ENCODE measurements around the gene NCOR2. TPM values are rescaled to one million over a fixed set of nuclear protein-coding genes. Genes with fewer than 3 reads are reported as not detected.

NCOR2 gene
- total RNA-seq, 1 experiment from 2014 or later: 52.2 TPM

DNA sequence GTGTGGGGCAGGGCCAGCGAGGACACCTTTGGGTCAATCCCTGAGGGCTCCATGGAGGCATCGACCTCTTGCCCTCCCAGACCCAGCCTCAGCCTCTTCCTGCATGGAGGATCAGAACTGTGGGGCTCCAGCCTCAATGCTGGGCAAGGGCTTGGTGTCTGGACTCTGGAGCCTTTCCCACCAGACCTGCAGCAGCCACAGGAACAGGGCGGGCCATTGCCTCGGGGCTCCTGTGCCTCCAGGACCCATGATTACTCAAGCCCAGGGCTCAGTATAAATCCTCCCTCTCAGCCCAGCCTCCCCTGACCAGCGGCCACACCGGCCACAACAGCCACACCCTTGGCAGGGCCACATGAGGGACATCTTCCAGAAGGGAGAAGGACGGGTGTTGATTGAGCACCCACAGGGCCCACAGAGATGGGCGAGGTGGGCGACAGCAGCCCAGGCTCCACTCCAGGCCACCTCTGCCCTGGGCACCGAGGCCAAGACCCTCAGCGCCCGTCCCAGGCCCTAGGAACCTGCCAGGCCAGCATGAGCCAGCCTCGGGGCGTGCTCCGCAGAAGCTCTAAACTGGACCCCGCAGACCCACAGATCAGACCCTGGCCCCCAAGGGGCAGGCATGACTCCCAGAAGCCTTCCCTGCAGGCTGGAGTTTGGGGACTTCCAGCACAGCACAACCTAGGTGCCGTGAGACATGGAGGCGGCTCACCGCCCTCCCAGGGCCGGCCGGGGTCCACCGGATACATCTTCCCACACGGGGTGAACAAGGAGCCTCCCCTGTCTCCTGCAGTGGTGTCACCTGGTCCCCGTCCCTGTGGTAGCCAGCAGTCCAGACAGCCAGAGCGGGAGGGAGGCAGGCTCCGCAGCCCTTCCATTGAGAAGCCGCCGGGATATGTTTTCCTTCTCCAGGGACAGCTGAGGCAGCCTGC lies 25.1 kb downstream of the NCOR2 start:
- Histone ChIP-seq H3K4me1 (peaks cover 26% of the 10 kb centered on the region), H3K27me3 (no peaks in the 10 kb centered on the region), H3K9me3 (replicated peaks) (no peaks in the 10 kb centered on the region), H3K4me3 (no peak overlapping the region), H3K27ac (no peak overlapping the region), H3K36me3 (no peaks in the 10 kb centered on the region)
- no peak for DNase-seq

GRCh38 chr12:124541322-124541721 lies 26.1 kb downstream of the NCOR2 start:
- H3K36me3 ChIP-seq: no peaks in the 10 kb centered on the region
- H3K9me3 ChIP-seq (replicated peaks): no peaks in the 10 kb centered on the region
- H3K27ac ChIP-seq: no peak overlapping the region
- no peaks in the 10 kb centered on the region for H3K27me3 ChIP-seq
- H3K4me1 ChIP-seq: peaks cover 26% of the 10 kb centered on the region
- H3K4me3 ChIP-seq: no peak overlapping the region
- DNase-seq: no peak

DNA sequence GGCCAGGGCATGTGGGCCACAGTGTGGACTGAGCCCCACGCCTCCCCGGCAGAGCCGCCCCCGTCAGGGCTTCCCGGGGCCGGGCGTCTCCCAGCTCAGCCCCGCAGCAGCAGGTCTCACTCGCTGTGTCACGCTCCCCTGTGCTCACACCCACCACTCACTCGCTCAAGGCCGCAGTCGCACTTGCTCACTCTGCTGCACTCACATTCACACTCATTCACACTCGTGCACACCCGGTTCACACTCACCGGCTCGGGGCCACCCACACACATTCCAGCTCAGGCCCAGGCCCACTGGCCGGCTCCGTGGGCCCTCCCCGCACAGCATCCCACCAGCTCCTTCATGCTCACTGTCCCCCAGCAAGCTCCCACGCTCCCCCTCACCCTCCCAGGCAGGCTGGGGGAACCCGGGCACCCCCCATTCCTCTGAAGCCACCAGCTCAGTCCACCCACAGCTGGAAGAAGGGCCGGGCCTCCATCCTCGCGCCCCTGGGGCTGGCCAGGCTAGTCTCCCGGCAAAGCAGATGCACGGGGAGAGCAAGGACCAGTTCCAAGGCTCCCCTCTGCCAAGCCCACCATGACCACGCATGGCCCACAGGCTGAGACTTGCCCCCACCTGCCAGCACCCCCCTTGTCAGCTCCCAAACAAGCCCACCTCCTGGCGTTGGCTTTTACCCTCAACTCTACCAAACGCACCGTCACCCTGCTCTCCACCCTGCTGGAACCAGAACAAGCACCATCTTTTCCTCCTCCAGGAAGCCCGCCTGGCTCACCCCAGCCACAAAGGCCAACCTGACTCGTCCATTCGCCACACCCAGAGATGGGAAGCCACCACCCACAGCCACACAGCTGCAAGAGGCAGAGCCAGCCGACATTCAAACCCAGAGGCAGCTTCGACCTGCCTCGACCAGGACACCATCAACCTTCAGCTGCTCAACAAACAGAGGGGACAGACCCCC lies 28.0 kb downstream of the NCOR2 start:
- Histone ChIP-seq H3K27me3 (no peaks in the 10 kb centered on the region), H3K27ac (no peak overlapping the region), H3K9me3 (replicated peaks) (no peaks in the 10 kb centered on the region), H3K4me3 (no peak overlapping the region), H3K4me1 (peaks cover 15% of the 10 kb centered on the region), H3K36me3 (peaks cover 3% of the 10 kb centered on the region; the same call in 1 of the 2 replicates)
- DNase-seq: no peak

GRCh38 chr12:124538194-124539082 lies 29.0 kb downstream of the NCOR2 start:
- Histone ChIP-seq H3K4me3 (no peak overlapping the region), H3K4me1 (peaks cover 9% of the 10 kb centered on the region), H3K9me3 (replicated peaks) (no peaks in the 10 kb centered on the region), H3K27ac (no peak overlapping the region), H3K27me3 (no peaks in the 10 kb centered on the region), H3K36me3 (peaks cover 3% of the 10 kb centered on the region)
- no peak for DNase-seq

DNA sequence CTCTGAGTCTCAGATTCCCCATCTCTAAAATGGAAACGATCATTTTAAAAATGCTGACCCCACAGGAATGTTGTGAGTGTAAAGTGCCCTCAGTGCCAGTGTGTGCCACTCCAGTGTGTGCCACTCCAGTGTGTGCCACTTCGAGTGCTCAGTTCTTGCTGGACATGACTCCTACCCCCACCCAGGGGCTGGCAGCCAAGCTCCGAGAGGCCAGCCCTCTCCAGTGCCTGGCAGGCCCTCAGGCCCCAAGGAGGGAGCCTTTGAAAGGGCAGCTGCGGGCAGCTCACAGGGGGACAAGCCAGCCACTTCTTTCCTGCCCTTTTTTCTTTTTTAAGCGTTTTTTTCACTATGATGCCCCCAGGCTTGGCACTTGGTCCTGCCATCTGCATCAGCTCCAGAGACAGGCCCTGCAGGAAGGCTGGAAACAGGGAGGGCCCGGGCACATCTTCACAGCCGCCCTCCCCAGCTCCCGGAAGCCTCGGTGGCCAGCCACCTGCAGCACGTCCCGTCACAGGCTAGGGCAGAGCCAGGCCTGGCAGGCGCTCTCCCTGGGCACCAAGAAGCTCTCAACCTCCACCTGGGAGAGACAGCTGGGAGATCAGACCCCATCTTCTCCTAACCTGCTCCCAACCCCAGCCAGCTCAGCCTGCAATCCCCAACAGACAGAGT lies 29.8 kb downstream of the NCOR2 start:
- H3K36me3 ChIP-seq: peaks cover 3% of the 10 kb centered on the region

DNA sequence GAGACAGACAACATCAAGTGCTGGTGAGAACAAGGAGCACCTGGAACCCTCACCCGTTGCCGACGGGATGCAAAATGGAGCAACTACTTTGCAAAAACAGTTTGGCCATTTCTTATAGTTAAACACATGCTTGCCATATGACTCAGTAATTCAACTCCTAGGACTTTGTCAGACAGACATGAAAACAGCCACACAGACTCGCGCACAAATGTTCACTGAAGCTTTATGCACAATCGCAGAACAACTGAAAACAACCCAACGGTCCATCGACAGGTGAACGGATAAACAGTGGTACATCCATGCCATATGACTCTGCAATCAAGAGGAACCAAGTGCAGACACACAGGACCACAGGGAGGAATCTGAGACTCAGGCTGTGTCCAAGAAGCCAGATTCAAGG lies 30.8 kb downstream of the NCOR2 start:
- no peak for DNase-seq
- Histone ChIP-seq H3K4me1 (peaks cover 11% of the 10 kb centered on the region; the same call in 1 of the 2 replicates), H3K36me3 (peaks cover 3% of the 10 kb centered on the region), H3K27ac (no peak overlapping the region), H3K9me3 (replicated peaks) (no peaks in the 10 kb centered on the region), H3K4me3 (no peak overlapping the region), H3K27me3 (no peaks in the 10 kb centered on the region)

More for the DNA sequence above, 29.8 kb downstream of the NCOR2 start:
- H3K4me1 ChIP-seq: peaks cover 9% of the 10 kb centered on the region
- no peak for DNase-seq
- no peaks in the 10 kb centered on the region for H3K9me3 ChIP-seq (replicated peaks)
- no peaks in the 10 kb centered on the region for H3K27me3 ChIP-seq
- H3K4me3 ChIP-seq: no peak overlapping the region
- H3K27ac ChIP-seq: no peak overlapping the region

DNA sequence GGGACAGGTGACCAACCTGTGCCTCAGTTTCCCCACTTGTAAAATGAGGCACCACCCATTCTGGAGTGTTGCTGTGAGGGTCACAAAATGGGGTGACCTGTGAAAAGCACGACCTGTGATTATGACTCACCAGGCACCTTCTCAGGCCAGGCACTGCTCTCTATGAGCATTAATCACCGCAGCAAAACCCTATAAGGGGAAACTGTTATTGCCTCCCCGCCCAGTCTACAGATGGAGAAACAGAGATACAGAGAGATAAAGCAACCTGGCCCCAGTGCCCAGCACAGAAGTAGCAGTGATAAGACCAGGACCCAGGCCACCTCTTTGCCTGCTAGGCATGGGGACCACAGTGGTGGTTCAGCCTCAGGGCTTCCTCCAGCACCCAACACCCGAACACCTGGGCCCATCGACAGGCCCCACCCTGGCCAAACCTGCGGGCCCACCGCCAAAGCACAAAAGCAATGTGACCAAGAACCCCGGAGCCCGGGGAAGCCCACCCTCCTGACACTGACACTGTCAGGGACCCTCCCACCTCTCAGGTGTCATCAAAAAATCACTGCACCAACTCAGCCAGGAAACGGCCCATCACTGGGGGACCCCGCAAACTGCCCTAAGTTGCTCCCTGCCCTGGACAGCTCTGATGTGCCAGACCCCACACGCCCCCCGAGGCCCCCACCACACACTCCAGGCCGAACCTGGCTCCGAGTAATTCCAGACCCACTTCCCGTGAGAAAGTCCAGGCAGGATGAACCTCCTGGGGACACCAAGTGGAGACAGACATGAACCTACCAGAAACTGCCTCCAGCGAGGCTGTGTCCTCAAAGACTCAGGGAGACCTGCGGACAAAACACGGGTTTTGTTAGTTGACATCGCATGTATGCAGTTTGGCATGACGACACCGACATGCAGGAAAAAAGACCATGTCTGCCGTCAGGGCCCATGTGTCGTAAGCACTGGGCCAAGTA lies 32.4 kb downstream of the NCOR2 start:
- no peak for DNase-seq
- H3K4me1 ChIP-seq: peaks cover 25% of the 10 kb centered on the region
- no peak overlapping the region for H3K4me3 ChIP-seq
- no peak overlapping the region for H3K27ac ChIP-seq
- no peaks in the 10 kb centered on the region for H3K9me3 ChIP-seq (replicated peaks)
- peaks cover 3% of the 10 kb centered on the region for H3K36me3 ChIP-seq
- no peaks in the 10 kb centered on the region for H3K27me3 ChIP-seq

GRCh38 chr12:124533456-124533855 lies 34.0 kb downstream of the NCOR2 start:
- Histone ChIP-seq H3K36me3 (peaks cover 3% of the 10 kb centered on the region), H3K27me3 (no peaks in the 10 kb centered on the region), H3K9me3 (replicated peaks) (no peaks in the 10 kb centered on the region), H3K27ac (no peak overlapping the region), H3K4me3 (no peak overlapping the region), H3K4me1 (peaks cover 32% of the 10 kb centered on the region)
- DNase-seq: no peak

GRCh38 chr12:124532967-124533366 lies 34.4 kb downstream of the NCOR2 start:
- no peak for DNase-seq
- no peaks in the 10 kb centered on the region for H3K9me3 ChIP-seq (replicated peaks)
- no peak overlapping the region for H3K4me3 ChIP-seq
- peaks cover 3% of the 10 kb centered on the region for H3K36me3 ChIP-seq
- no peaks in the 10 kb centered on the region for H3K27me3 ChIP-seq
- H3K4me1 ChIP-seq: peaks cover 37% of the 10 kb centered on the region
- H3K27ac ChIP-seq: no peak overlapping the region

DNA sequence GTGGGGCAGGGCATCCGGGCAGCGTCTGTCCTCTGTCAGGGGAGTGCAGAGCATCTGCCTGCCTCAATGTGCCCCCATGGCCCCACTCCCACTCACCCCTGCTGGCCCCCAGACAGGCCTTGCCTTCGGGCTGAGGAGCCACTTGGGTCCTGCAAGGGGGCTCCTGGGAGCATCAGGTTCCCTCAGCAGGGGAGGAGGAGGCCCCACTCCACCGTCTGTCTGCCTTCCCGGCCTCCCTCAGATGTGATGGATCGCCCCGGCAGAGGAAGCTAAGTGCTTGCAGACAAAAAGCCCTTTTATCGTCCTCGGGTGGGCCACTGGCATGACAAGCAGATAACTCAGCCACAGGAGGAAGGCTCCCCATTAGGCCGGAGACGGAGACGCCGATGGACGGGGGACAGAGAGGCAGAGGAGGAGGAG lies 35.1 kb downstream of the NCOR2 start:
- Histone ChIP-seq H3K36me3 (peaks cover 3% of the 10 kb centered on the region), H3K27ac (no peak overlapping the region), H3K4me3 (no peak overlapping the region), H3K27me3 (no peaks in the 10 kb centered on the region), H3K9me3 (replicated peaks) (no peaks in the 10 kb centered on the region), H3K4me1 (peaks cover 43% of the 10 kb centered on the region)
- DNase-seq: peak in 1 of 2 experiments; percentile 57

DNA sequence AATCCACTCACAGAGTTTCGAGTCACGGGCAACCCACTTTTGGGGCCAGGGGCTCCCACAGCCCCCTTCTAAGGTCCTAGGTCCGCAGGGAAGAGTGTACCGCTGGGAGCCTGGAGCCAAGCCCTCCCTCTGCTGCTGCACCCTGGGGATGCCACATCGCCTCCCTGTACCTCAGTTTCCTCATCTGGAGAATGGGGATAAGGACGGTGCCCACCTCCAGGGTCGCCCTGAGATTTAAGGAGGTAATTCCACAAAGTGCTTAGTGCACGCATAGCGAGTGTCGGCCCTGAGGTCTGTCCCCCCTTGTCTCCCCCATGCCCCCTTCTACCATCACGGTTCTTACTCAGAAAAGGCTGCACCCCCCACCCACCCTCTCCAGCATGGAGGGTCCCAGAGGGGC lies 35.5 kb downstream of the NCOR2 start:
- Histone ChIP-seq H3K4me1 (peaks cover 45% of the 10 kb centered on the region), H3K4me3 (no peak overlapping the region), H3K36me3 (peaks cover 3% of the 10 kb centered on the region), H3K27ac (no peak overlapping the region), H3K9me3 (replicated peaks) (no peaks in the 10 kb centered on the region), H3K27me3 (no peaks in the 10 kb centered on the region)
- DNase-seq: no peak

- DNase-seq: peak; percentile 66 to 70
- Histone ChIP-seq H3K4me1 (peaks cover 49% of the 10 kb centered on the region), H3K27ac (peak overlapping the region; percentile 51; the same call in 1 of the 2 replicates), H3K36me3 (peaks cover 3% of the 10 kb centered on the region), H3K27me3 (no peaks in the 10 kb centered on the region), H3K4me3 (no peak overlapping the region), H3K9me3 (replicated peaks) (no peaks in the 10 kb centered on the region)
Measured at GRCh38 chr12:124531281-124531745, 36.1 kb downstream of the NCOR2 start.

All from SJCRH30 (cell line).